SK-N-SH (cell line): ENCODE results near the gene TULP3. TPM values are rescaled to one million over a fixed set of nuclear protein-coding genes. Genes with fewer than 3 reads are reported as not detected.

Source experiments
- CTCF ChIA-PET: fragments of 300-600, 350-600 bp; formaldehyde crosslinking; extraction: SDS; loops from one replicate; lab custom pipeline; 2021; lab: Yijun Ruan, JAX
- POLR2A ChIA-PET: fragments of 350-600 bp; sonication (Branson Sonifier 250); formaldehyde crosslinking; extraction: SDS; loops from one replicate; lab custom pipeline; 2020; ENCODE audit warnings: antibody characterized with exemption, inconsistent platforms; lab: Yijun Ruan, JAX
- DNase-seq: peaks from one replicate; pipeline ENCODE4 v3.0.0; 2012
- H2AFZ ChIP-seq: fragments of 200-600 bp; sonication (generic); 2 replicates; pipeline ENCODE4 v1.8.1; 2016; ENCODE audit warnings: antibody characterized with exemption, mild to moderate bottlenecking, low read depth
- H3F3A ChIP-seq: fragments of 200-600 bp; sonication (generic); replicated peaks from 2 replicates; pipeline ENCODE3; 2016; ENCODE audit warnings: antibody characterized with exemption, mild to moderate bottlenecking; ENCODE audit not compliant: insufficient read depth
- H3K27ac ChIP-seq, 2 experiments: fragments of 200-500 bp in 1 of 2; fragments of 200-600 bp in 1 of 2; sonication (Bioruptor generic) in 1 of 2; sonication (generic), shearing (Covaris generic) in 1 of 2; 2 replicates each; pipeline versions ENCODE4 v1.5.1 to v1.6.1; 2014 to 2016; ENCODE audit warnings: low read depth in 2 of 2, inconsistent platforms in 1 of 2, low read length in 1 of 2, mild to moderate bottlenecking in 1 of 2, mixed read lengths in 1 of 2
- H3K27me3 ChIP-seq: fragments of 200-600 bp; sonication (generic), shearing (Covaris generic); 2 replicates; pipeline ENCODE4 v1.6.1; 2016; ENCODE audit warnings: mixed run types; ENCODE audit not compliant: insufficient read depth
- H3K36me3 ChIP-seq, 2 experiments: fragments of 200-500 bp in 1 of 2; fragments of 200-600 bp in 1 of 2; sonication (Bioruptor generic) in 1 of 2; sonication (generic) in 1 of 2; replicated peaks in 1 of 2; 2 replicates each; pipeline versions ENCODE3 to v1.5.1; 2014 to 2016; ENCODE audit warnings: low read length in 1 of 2, mild to moderate bottlenecking in 1 of 2; ENCODE audit not compliant: insufficient read depth in 2 of 2, control insufficient read depth in 1 of 2
- H3K4me1 ChIP-seq, 2 experiments: fragments of 200-500 bp in 1 of 2; fragments of 200-600 bp in 1 of 2; sonication (Bioruptor generic) in 1 of 2; sonication (generic), shearing (Covaris generic) in 1 of 2; 2 replicates each; pipeline versions ENCODE4 v1.5.1 to v1.6.1; 2014 to 2016; ENCODE audit warnings: low read depth in 1 of 2, low read length in 1 of 2, mixed run types in 1 of 2; ENCODE audit not compliant: insufficient read depth in 2 of 2, control insufficient read depth in 1 of 2
- H3K4me2 ChIP-seq: fragments of 200-600 bp; sonication (generic), shearing (Covaris generic); 2 replicates; pipeline ENCODE4 v1.6.1; 2017; ENCODE audit warnings: mixed run types
- H3K4me3 ChIP-seq, 2 experiments: fragments of 200-500 bp in 1 of 2; fragments of 200-600 bp in 1 of 2; sonication (Bioruptor generic) in 1 of 2; sonication (generic), shearing (Covaris generic) in 1 of 2; 2 replicates each; pipeline versions ENCODE4 v1.5.1 to v1.8.1; 2014 to 2016; ENCODE audit warnings: low read depth in 2 of 2, inconsistent platforms in 1 of 2, low read length in 1 of 2, mild to moderate bottlenecking in 1 of 2, mixed read lengths in 1 of 2, moderate library complexity in 1 of 2
- H3K79me2 ChIP-seq: fragments of 200-600 bp; sonication (generic); 2 replicates; pipeline ENCODE4 v1.8.1; 2017; ENCODE audit warnings: mild to moderate bottlenecking; ENCODE audit not compliant: insufficient read depth
- H3K9ac ChIP-seq: fragments of 200-600 bp; sonication (generic); 2 replicates; pipeline ENCODE4 v1.6.1; 2017; ENCODE audit warnings: mixed run types
- H3K9me2 ChIP-seq: fragments of 200-600 bp; sonication (generic); 2 replicates; pipeline ENCODE4 v1.6.1; 2017; ENCODE audit warnings: mixed run types
- H3K9me3 ChIP-seq: fragments of 200-600 bp; sonication (generic); 2 replicates; pipeline ENCODE4 v1.6.1; 2017; ENCODE audit warnings: mixed run types, mild to moderate bottlenecking, moderate library complexity
- H4K20me1 ChIP-seq: fragments of 200-600 bp; sonication (generic); 2 replicates; pipeline ENCODE4 v1.6.1; 2017; ENCODE audit warnings: mild to moderate bottlenecking, mixed run types; ENCODE audit not compliant: insufficient read depth
- CHD2 ChIP-seq: fragments of 150-350 bp; IDR thresholded peaks from 2 replicates; pipeline ENCODE4 v1.6.1; 2018; ENCODE audit warnings: low read length; ENCODE audit not compliant: partially characterized antibody
- FOSL2 ChIP-seq: IDR thresholded peaks from 2 replicates; pipeline ENCODE4 v1.4.0; 2012; ENCODE audit warnings: low read depth, mild to moderate bottlenecking, moderate library complexity, borderline replicate concordance
- GABPA ChIP-seq: IDR thresholded peaks from 2 replicates; pipeline ENCODE4 v1.4.0; 2012; ENCODE audit warnings: low read depth, mild to moderate bottlenecking
- GATA2 ChIP-seq: sonication (generic); formaldehyde crosslinking; IDR thresholded peaks from 2 replicates; pipeline ENCODE4 v1.5.0; 2020; ENCODE audit warnings: mild to moderate bottlenecking, missing genetic modification reagents
- MXI1 ChIP-seq: IDR thresholded peaks from 2 replicates; pipeline ENCODE4 v1.6.1; 2012; ENCODE audit warnings: mild to moderate bottlenecking, low read depth, low read length, improper control_type of control experiment
- RAD21 ChIP-seq: IDR thresholded peaks from 2 replicates; pipeline ENCODE4 v1.6.1; 2012; ENCODE audit warnings: mild to moderate bottlenecking, low read length
- TCF12 ChIP-seq: IDR thresholded peaks from 2 replicates; pipeline ENCODE4 v1.4.0; 2012
- YY1 ChIP-seq: IDR thresholded peaks from 2 replicates; pipeline ENCODE4 v1.4.0; 2012; ENCODE audit warnings: low read depth, mild to moderate bottlenecking
- WGBS: methylation state at CpG from one replicate; pipeline ENCODE4 v1.1.6; 2017; ENCODE audit warnings: low lambda C conversion rate; 5-methylcytosine and 5-hydroxymethylcytosine counted together
- polyA plus RNA-seq, 3 experiments: library from polyadenylated mRNA; depleted of rRNA; stranded (reverse); fragments of >200 nt; gene quantifications; 2 replicates each; pipeline ENCODE4 v1.2.3, GENCODE V29; 2012
- TF ChIP-seq, protein P1 (sequence below): IDR thresholded peaks from 2 replicates; pipeline ENCODE4 v1.4.0; 2012; ENCODE audit warnings: low read depth, borderline replicate concordance
- TF ChIP-seq, protein P2 (sequence below): fragments of 150-350 bp; IDR thresholded peaks from 2 replicates; pipeline ENCODE4 v1.6.1; 2016; ENCODE audit warnings: mild to moderate bottlenecking, low read depth, low read length
- TF ChIP-seq, protein P3 (sequence below): IDR thresholded peaks from 2 replicates; pipeline ENCODE4 v1.6.1; 2012; ENCODE audit warnings: mild to moderate bottlenecking, low read depth, low read length, moderate library complexity

The TULP3 gene
- polyA plus RNA-seq, 1 of the 3 experiments (the other 2 are of a cell fraction): 22.6 TPM

DNA sequence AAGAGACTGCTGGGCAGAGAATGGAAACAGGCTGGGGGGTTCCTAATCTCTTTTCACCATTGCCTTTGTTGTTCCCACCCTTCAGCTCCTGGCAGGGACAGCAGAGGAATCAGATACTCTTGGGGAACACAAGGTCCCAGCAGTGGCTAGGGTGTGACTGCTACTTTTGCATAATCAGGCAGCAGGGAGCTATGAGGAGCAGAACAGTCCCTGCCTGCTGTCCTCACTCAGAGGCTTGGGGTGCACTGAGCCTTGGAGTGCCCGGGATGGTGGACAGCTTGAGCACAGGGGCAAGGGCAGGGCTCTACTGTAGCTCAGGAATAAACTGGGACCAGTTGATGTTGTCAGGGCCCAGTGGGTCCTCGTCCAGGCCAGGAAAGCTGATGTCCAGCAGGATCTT is 32.4 kb upstream of the TULP3 start:
- Histone ChIP-seq H3K9ac (no peak overlapping the region), H2AFZ (no peak overlapping the region), H3K4me2 (no peak overlapping the region), H3K9me2 (no peaks in the 10 kb centered on the region), H3K4me3 (no peak overlapping the region), H3K4me1 (no peaks in the 10 kb centered on the region), H3K36me3 (peaks cover 4 to 17% of the 10 kb centered on the region in 2 experiments), H3F3A (peaks cover 9% of the 10 kb centered on the region), H3K79me2 (no peaks in the 10 kb centered on the region; the same call in 1 of the 2 replicates), H3K27me3 (no peaks in the 10 kb centered on the region), H4K20me1 (no peaks in the 10 kb centered on the region), H3K27ac (no peak overlapping the region), H3K9me3 (no peaks in the 10 kb centered on the region)
- DNase-seq: no peak
- ChIA-PET CTCF (interaction anchor here (0.9 to 2.4 kb wide), 6 partner anchors 12 to 176 kb away, joined by 3 to 7 read pairs (median 4); no protein-coding TSS in a partner anchor), POLR2A (no interaction called here)
- no CpG with 5 or more reads among the region's 2 CpGs for WGBS
- no peak for TF ChIP-seq RAD21
- TF ChIP-seq CHD2: no peak
- TF ChIP-seq, protein P1, sequence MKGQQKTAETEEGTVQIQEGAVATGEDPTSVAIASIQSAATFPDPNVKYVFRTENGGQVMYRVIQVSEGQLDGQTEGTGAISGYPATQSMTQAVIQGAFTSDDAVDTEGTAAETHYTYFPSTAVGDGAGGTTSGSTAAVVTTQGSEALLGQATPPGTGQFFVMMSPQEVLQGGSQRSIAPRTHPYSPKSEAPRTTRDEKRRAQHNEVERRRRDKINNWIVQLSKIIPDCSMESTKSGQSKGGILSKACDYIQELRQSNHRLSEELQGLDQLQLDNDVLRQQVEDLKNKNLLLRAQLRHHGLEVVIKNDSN: no peak

DNA sequence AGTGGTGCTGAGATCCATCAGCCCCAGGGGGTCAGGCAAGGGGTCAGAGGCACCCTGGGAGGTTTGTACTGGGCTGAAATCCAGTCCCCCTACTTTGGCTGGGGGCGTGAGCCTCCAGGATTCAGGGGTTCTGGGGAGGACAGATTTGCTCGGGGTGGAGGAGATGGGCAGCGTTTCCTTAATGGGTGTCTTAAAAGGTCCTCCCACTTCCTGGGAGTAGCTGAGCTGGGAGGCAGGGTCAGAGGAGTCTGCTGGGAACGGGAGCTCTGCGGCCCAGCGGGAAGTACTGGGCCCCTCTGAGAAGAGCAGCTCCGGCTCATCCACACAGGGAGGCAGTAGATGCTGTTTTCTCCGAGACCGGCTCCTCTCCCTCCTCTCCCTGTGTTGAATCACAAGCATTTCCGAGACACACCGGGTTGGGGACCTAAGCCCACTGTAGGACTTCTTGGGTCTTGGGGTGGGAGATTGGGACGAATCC is 31.7 kb upstream of the TULP3 start:
- no peaks in the 10 kb centered on the region for H3K9me3 ChIP-seq
- H4K20me1 ChIP-seq: no peaks in the 10 kb centered on the region
- no peak overlapping the region for H2AFZ ChIP-seq
- H3K4me3 ChIP-seq: no peak overlapping the region
- H3K27ac ChIP-seq: no peak overlapping the region
- H3K79me2 ChIP-seq: no peaks in the 10 kb centered on the region; the same call in 1 of the 2 replicates
- ChIA-PET CTCF (interaction anchor here (1.0 to 1.5 kb wide), 2 partner anchors 45 to 85 kb away, joined by 4 to 7 read pairs; no protein-coding TSS in a partner anchor), POLR2A (no interaction called here)
- H3K4me1 ChIP-seq: no peaks in the 10 kb centered on the region
- WGBS: 100% methylated on average over 2 of the region's 12 CpGs
- H3K9ac ChIP-seq: no peak overlapping the region
- no peak for TF ChIP-seq RAD21
- TF ChIP-seq MXI1: no peak
- TF ChIP-seq, protein P2, sequence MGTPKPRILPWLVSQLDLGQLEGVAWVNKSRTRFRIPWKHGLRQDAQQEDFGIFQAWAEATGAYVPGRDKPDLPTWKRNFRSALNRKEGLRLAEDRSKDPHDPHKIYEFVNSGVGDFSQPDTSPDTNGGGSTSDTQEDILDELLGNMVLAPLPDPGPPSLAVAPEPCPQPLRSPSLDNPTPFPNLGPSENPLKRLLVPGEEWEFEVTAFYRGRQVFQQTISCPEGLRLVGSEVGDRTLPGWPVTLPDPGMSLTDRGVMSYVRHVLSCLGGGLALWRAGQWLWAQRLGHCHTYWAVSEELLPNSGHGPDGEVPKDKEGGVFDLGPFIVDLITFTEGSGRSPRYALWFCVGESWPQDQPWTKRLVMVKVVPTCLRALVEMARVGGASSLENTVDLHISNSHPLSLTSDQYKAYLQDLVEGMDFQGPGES: no peak
- no peak for TF ChIP-seq TCF12
- no peak overlapping the region for H3K4me2 ChIP-seq
- H3K36me3 ChIP-seq: peaks cover 4 to 18% of the 10 kb centered on the region in 2 experiments
- peaks cover 9% of the 10 kb centered on the region for H3F3A ChIP-seq
- H3K9me2 ChIP-seq: no peaks in the 10 kb centered on the region
- no peak for DNase-seq
- no peaks in the 10 kb centered on the region for H3K27me3 ChIP-seq

DNA sequence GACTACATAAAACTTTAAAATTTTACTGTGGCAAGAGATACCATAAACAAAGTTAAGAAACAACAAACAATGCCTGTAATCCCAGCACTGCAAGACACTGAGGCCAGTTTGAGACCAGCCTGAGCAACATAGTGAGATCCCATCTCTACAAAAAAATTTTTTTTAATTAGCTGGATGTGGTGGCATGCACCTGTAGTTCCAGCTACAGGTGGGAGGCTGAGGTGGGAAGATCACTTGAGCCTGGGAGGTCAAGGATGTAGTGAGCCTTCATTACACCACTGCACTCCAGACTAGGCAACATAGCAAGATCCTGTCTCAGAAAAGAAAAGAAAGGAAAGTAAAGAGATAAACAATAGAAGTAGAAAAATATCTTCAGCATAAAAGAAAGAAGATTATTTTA is 30.5 kb upstream of the TULP3 start:
- CTCF ChIA-PET: interaction anchor here (0.8 kb wide), 1 partner anchor 174 kb away, joined by 3 read pairs; no protein-coding TSS in a partner anchor
- Histone ChIP-seq H3K79me2 (no peaks in the 10 kb centered on the region; the same call in 1 of the 2 replicates), H3K36me3 (peaks cover 6 to 23% of the 10 kb centered on the region in 2 experiments), H3K9ac (no peak overlapping the region), H3K9me3 (no peaks in the 10 kb centered on the region), H3K27me3 (no peaks in the 10 kb centered on the region), H3F3A (peaks cover 9% of the 10 kb centered on the region), H4K20me1 (no peaks in the 10 kb centered on the region), H2AFZ (no peak overlapping the region), H3K4me2 (no peak overlapping the region), H3K27ac (no peak overlapping the region), H3K4me3 (no peak overlapping the region), H3K9me2 (no peaks in the 10 kb centered on the region), H3K4me1 (no peaks in the 10 kb centered on the region)
- no peak for DNase-seq
- POLR2A ChIA-PET: no interaction called here
- no peak for TF ChIP-seq GATA2 (CRISPR knock-in tag)
- no peak for TF ChIP-seq MXI1
- no peak for TF ChIP-seq FOSL2
- no peak for TF ChIP-seq YY1
- no peak for TF ChIP-seq GABPA
- TF ChIP-seq, protein P1: no peak
- TF ChIP-seq, protein P3, sequence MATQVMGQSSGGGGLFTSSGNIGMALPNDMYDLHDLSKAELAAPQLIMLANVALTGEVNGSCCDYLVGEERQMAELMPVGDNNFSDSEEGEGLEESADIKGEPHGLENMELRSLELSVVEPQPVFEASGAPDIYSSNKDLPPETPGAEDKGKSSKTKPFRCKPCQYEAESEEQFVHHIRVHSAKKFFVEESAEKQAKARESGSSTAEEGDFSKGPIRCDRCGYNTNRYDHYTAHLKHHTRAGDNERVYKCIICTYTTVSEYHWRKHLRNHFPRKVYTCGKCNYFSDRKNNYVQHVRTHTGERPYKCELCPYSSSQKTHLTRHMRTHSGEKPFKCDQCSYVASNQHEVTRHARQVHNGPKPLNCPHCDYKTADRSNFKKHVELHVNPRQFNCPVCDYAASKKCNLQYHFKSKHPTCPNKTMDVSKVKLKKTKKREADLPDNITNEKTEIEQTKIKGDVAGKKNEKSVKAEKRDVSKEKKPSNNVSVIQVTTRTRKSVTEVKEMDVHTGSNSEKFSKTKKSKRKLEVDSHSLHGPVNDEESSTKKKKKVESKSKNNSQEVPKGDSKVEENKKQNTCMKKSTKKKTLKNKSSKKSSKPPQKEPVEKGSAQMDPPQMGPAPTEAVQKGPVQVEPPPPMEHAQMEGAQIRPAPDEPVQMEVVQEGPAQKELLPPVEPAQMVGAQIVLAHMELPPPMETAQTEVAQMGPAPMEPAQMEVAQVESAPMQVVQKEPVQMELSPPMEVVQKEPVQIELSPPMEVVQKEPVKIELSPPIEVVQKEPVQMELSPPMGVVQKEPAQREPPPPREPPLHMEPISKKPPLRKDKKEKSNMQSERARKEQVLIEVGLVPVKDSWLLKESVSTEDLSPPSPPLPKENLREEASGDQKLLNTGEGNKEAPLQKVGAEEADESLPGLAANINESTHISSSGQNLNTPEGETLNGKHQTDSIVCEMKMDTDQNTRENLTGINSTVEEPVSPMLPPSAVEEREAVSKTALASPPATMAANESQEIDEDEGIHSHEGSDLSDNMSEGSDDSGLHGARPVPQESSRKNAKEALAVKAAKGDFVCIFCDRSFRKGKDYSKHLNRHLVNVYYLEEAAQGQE: no peak
